HG02678 (cell line): ENCODE data around the gene CTCF.
A peak's percentile ranks its signal among the peaks of the same experiment; 100 is the strongest.

Experiments used
- ATAC-seq: cut with Tn5 transposase; IDR thresholded peaks from one replicate; pipeline ENCODE4 v1.9.1; 2021; ENCODE audit warnings: mild to moderate bottlenecking, moderate library complexity; ENCODE audit not compliant: unreplicated experiment

CTCF gene

GRCh38 chr16:67649494-67649931 is 87.2 kb downstream of the CTCF start:
- ATAC-seq, result no peak

- no peak for ATAC-seq
Observed at GRCh38 chr16:67650023-67650422, 87.7 kb downstream of the CTCF start.

GRCh38 chr16:67651039-67651438 is 88.7 kb downstream of the CTCF start:
- no peak for ATAC-seq

GRCh38 chr16:67651847-67652246 is 89.5 kb downstream of the CTCF start:
- ATAC-seq, result no peak

- no peak for ATAC-seq
Observed at GRCh38 chr16:67652578-67653127, 90.3 kb downstream of the CTCF start.

GRCh38 chr16:67653128-67653788 is 90.9 kb downstream of the CTCF start:
- no peak for ATAC-seq

GRCh38 chr16:67653789-67654402 is 91.6 kb downstream of the CTCF start:
- no peak for ATAC-seq

- no peak for ATAC-seq
Observed at GRCh38 chr16:67654403-67654911, 92.1 kb downstream of the CTCF start.

GRCh38 chr16:67655363-67655762 is 93.0 kb downstream of the CTCF start:
- no peak for ATAC-seq

- no peak for ATAC-seq
Observed at GRCh38 chr16:67656344-67657016, 94.2 kb downstream of the CTCF start.

- no peak for ATAC-seq
Observed at GRCh38 chr16:67657017-67657608, 94.8 kb downstream of the CTCF start.

GRCh38 chr16:67657751-67658518 is 95.6 kb downstream of the CTCF start:
- no peak for ATAC-seq

GRCh38 chr16:67658849-67659674 is 96.7 kb downstream of the CTCF start:
- no peak for ATAC-seq

- peak; percentile 57 for ATAC-seq
Observed at GRCh38 chr16:67659675-67660563, 97.6 kb downstream of the CTCF start, which contains the start of gene ACD. ACD (minus strand) TSS chr16:67660260; CDS start chr16:67660220, 40 bp downstream.

GRCh38 chr16:67660564-67661028 is 98.3 kb downstream of the CTCF start, which contains the start of gene PARD6A:
PARD6A (plus strand) TSS chr16:67660960; CDS start chr16:67661039, 79 bp downstream.
- ATAC-seq, result peak; percentile 81

- peak; percentile 1 for ATAC-seq
Observed at GRCh38 chr16:67661101-67661761, 98.9 kb downstream of the CTCF start.

- no peak for ATAC-seq
Observed at GRCh38 chr16:67661886-67662652, 99.7 kb downstream of the CTCF start.
